GM18508 (cell line): ENCODE measurements around the gene KIF18A.
"Not testable (repeated sequence)": the region's sequence is repeated elsewhere in the genome, so short reads cannot be mapped to it uniquely, and the experiment has no call there.

Experiments
- ATAC-seq: cut with Tn5 transposase; IDR thresholded peaks from one replicate; pipeline ENCODE4 v1.9.1; 2021; ENCODE audit warnings: moderate number of reproducible peaks; ENCODE audit not compliant: insufficient read depth, unreplicated experiment

The KIF18A gene

DNA sequence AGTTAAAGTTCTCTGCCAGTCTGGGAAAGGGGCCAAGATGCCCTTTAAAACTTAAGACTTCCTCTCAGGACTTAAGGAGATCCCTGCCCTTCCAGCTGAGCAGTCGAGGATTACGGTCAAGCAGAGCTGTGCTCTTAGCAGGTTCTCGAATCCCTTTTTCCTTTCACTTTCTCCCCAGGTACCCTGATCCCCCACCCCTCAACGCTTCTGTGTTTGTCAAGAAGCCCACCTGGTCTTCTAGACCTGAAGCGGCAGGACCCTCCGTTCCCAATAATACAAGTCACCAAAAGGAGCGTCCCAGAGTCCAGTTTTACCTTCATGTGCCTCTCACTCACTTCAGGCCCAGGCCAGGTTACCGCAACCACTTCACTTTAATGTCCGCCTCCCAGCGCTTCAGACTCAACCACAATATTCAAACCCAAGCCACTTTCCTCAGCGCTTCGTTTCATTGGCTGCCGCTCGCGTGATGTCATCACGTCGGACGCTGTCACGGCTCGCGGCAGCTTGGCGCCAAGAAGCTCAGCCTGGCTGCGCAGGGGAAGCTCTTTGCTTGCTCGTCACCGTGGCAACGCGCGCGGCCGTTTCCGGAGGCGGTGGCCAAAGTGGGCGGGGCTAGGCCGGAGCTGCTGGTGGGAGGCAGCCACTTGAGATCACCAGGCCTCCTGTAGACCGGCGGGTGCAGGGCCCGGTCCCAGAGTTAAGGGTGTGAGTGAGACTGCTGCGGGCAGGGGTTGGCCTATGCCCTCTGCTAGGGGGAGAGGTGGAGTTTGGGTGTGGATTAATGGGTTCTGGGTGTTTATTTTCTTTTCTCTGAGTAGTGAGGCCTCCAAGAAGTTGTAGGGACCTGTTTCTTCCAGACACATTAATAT, at the start of gene KIF18A, which contains the start of gene METTL15:
TSS of gene KIF18A (minus strand) at position 407 of the 869 bp plus-strand sequence. CDS start 10,209 bp downstream, outside the sequence.
TSS of gene METTL15 (plus strand) at position 639 of the 869 bp plus-strand sequence. CDS start 4,947 bp downstream, outside the sequence.
- ATAC-seq, result peak; percentile 92

DNA sequence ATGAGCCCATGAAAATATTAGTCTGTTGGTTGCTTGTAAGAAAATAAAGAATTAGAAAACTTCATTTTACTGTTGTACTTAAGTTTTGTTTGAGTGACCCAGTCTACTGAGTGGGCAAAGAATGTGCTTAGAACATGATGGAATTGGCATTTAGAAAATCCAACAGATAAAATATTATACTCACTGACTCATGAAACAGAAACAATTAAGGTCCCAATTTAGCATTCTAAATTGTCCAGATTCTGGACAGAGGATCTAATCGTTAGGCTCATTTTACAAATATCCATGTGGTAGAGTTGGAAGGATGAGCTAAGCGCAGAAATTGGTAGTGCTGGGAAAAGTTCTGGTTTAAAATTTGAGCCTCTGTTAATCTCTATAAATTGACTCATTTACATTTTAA, 45.6 kb upstream of the KIF18A start:
- ATAC-seq, result no peak

DNA sequence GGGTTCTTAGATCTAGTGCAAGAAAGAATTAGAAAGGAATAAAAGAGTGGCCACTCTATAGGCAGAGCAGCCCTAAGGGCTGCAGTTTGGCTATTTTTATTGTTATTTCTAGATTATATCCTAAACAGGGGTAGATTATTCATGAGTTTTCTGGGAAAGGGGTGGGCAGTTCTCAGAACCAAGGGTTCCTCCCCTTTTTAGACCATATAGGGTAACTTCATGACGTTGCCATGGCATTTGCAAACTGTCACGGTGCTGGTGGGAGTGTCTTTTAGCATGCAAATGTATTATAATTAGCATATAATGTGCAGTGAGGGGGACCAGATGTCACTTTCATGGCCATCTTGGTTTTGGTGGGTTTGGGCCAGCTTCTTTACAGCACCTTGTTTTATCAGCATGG, 44.8 kb upstream of the KIF18A start:
- no peak for ATAC-seq

DNA sequence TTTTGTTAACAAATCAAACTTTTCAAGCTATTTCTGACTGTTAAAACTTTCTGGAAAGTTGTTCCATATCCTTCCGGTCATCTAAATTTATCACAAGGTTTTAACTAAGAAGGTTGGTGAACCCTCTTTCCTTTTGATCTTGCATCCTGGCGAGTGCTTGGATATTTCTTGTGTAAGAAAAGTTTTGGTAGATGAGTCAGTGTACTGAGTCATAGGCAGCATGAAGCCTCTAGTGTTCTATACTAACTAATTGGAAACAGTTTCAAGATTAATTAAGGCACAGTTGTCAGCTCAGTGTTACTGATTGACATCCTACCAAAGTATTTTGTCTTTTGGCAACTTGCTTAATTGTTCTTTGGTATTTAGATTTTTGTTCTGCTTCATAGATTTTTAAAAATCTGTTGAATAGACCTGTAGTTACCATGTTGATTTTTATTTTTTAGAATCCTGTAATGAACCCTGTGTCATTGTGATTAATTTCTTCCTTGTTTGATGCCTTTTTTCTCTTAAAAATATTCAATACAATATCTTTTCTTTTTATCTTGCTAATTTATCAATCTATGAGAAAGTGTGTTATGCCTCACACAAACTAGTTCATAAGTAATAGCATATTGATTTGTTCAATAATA, 38.3 kb upstream of the KIF18A start:
- no peak for ATAC-seq

DNA sequence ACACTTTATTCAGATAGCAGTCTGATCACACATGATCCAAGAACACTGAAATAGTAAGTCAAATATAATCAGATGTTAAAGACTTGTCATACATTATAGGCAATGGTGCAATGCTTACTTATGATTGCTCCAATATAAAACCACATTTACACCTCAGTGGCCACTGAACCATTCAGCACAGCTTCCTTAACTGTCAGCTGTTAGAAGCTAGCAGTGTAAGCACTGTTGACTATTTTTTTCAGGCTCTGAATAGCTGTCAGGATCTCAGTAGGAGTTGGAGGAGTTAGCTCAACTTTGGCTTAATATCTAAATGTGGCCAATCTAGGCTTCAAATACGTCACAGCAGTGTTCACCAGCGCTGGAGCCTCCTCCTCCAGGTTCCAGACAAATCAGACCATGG, 36.9 kb upstream of the KIF18A start:
- ATAC-seq, result no peak

DNA sequence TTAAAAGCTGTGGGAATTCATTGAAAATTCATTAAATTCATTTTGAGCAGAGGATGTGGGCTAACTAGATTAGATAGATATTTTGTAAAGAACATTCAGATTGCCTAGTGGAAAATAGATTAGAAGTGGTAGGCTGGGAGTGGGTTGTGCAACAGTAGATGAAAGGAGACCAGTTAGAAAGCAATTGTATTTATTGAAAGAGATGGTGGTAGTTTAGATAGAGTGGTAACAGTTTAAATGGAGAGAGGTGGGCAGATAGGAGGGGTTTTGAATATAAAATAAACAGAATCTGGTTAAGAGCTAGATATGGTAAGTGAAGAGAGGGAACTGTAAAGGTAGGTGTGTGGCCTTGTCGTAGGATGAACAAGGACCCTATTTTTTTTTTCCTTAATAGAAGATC, 34.8 kb upstream of the KIF18A start:
- ATAC-seq, result no peak

DNA sequence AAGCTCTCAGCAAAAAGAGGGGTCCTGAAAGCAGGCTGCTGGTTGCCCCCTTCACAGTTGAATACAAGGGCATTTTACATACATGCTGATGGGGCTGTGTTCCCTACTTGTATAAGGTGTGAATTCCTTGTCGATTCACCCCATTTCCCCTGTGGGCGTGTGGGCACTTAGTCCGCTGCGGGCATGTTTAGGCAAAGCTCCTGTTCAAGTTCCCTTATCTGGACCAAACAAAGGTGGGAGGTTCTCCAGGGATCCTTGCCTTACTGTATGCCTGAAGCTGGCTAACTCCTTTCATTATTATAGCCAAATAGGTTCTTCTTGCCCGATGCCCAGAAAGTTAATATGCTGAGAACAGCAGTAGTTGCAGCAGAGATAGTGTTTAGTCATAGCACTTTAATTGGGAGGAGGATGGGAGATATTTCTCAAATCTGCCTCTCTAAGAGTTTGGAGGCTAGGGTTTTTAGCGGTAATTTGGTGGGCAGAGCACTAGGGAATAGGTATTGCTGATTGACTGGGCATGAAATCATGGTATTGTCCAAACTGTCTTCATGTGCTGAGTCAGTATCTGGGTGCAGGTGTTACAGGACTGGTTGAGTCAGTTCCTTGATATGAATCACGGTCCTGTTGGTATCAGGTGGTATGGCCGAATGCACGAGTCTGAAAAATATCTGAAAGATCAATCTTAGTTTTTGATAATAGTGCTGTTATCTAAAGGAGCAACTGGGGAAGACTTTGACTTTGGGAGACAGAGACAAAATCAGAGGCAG, 32.9 kb upstream of the KIF18A start:
- ATAC-seq, result no peak

DNA sequence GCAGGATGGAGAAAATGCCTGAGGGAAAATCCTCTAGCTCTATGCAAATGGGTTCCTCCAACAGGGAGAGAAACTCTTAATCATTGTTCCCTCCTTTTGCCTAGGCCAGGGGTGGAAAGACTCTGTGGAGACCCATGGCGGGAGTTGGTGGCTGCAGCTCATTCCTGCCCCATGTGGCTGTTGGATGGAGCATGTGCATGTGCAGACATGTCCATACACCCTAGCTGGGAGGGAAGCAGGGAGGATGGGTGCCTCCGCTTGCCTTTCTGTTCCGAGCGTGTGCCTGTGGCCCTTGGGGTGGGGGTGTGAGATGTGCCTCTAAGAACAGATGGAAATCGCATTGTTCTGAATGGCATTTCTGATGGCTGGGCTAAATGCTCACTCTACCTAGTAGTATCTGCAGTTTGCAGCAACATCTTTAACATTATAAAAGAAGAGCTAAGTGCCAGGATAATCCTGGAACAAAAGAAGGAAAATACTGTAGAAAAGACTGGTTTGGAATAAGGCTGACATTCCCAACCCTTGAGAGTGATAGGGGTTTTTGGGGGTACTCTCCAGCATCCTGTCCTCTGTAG, 32.0 kb upstream of the KIF18A start:
- no peak for ATAC-seq

DNA sequence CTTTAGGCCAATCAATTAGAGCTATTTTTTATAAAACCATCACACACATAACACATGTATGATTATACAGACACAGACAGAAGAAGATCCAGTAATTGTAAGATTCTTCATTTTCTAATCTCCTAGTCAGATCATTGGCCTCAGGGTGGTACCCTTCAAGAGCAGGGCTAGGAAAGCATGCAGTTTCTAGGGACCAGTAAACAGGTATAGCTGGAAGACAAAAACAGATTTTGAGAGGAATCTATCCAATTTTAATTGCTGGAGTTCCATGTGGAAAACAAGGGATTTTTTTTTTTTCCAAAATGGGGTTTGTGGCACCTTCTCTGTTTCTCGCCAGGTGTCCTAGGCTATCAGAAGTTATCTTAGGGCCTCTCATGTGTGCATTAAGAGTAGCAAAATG, 29.9 kb upstream of the KIF18A start:
- ATAC-seq, result no peak

DNA sequence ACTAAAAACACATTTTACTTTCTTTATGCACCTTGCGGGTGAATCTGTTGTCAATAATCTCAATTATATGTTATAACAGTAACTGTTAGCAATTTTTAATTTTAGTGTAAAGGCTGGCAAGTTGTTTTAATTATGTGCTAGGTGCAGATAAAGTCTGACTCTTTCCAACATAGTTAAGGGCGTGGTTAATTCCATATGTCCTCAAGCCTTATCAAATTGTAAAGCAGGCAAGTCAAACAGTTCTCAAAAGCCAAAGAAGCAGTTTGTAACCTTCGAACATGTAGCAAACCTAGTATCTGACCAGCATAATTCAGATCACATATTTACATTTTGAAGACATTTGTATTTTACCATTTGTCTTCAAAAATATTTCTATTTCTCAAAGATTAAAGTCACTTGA, 29.4 kb upstream of the KIF18A start:
- no peak for ATAC-seq

DNA sequence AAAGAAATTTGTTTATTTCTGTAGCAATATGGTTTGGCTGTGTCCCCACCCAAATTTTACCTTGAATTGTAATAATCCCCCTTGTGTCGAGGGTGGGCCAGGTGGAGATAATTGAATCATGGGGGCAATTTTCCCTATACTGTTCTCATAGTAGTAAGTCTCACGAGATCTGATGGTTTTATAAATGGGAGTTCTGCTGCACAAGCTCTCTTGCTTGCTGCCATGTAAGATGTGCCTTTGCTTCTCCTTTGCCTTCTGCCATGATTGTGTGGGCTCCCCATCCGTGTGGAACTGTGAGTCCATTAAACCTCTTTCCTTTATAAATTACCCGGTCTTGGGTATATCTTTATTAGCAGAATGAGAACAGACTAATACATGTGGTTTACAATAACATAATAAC, 28.2 kb upstream of the KIF18A start:
- not testable (repeated sequence) for ATAC-seq

DNA sequence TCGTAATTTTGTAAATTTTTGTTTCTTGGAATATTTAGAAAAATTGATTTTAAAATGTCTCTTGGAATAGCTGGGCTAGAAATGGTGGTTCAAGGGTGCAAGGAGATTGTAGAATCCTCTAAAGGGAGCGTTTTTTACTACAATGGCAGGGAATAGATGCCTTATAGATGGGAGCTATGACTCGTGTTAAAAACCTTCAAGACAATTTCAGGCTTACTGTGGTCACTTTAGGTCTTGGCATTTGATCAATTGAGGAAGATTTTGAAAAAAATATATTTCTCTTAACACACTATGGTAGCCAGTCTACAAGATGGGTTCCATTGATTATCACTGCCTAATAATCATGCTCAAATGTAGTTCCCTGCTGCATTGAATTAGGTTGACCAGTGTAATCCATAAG, 25.2 kb upstream of the KIF18A start:
- ATAC-seq, result no peak

DNA sequence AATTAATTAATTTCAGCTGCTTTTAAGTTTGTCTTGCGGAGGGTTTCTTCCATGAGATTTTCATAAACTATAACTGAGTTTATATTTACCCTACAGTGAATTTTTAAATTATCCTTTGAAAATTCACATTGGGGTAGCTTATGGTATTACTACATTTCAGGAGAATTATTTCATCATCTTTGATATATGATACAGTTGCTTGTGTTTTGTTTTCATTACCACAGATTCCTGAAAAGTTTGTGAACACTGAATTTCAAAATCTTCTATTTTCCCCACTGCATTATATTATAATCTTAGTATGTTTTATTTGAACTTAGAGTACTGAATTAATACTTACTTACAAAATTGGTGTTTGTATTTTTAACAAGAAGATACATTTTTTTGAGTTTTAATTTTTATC, 24.6 kb upstream of the KIF18A start:
- no peak for ATAC-seq

DNA sequence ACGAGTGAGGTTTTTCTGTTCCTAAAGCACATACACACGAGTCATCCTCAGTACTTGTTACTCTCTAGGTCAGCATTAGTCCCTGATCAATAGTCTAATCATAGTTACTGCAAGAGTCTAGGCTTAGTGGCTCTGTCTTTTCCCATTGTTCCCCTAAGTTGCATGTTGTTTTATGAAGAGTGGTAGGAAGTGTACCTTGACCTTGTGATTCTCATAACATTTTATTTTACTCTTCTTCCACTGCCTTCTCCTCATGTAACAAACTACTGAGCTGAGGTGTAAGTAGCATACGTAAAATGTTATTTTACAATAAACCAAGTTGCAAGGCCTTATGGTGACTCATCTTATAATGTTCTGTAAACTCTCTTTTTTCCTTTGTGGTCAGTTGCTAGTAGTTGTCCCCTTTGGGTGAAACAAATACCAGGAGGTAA, 15.2 kb upstream of the KIF18A start:
- no peak for ATAC-seq

DNA sequence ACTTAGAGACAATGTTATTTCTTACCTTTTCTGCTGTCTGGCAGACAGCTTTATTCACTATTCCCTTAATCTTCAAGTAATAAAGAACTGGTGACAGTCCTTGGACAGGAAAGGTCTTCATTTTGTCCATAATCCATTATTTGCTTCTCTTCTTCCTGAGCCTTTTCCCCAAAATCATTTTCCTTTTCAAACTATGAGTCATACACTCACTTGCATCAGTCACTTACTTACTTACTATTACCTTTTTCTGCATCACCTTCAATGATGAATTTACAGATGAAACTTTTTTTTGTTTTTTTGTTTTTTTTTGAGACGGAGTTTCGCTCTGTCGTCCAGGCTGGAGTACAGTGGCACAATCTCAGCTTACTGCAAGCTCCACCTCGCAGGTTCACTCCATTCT, 9.8 kb upstream of the KIF18A start:
- no peak for ATAC-seq

DNA sequence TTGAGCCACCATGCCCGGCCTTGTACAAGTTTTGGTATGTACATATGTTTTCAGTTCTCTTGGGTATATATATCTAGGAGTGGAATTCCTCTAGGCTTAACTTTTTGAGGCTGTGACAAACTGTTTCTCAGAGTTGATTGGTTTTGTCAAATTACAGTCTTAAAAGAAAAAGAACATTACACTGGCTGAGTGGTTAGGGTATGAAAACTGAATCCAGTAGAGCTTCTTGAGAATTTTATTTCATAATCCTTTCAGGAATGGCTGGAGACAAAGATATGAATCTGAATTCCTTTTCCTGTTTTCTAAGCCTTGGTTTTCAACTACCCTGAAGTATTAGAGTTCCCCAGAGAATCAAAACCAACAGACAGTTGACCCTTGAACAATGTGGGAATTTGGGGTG, 6.8 kb upstream of the KIF18A start:
- no peak for ATAC-seq

DNA sequence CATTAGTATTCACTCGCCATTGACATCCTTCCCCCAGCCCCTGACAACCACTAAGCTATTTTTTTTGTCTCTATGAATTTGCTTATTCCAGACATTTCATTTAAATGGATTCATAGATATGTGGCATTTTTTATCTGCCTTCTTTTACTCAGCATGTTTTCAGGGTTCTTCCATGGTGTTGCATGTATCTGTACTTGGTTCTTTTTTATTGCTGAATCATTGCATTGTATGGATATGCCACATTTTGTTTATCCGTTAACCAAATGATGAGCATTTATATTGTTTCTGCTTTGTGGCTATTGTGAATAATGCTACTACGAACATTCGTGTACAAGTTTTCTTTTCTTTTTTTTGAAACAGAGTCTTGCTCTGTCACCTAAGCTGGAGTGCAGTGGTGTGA, 6.2 kb upstream of the KIF18A start:
- ATAC-seq, result no peak

DNA sequence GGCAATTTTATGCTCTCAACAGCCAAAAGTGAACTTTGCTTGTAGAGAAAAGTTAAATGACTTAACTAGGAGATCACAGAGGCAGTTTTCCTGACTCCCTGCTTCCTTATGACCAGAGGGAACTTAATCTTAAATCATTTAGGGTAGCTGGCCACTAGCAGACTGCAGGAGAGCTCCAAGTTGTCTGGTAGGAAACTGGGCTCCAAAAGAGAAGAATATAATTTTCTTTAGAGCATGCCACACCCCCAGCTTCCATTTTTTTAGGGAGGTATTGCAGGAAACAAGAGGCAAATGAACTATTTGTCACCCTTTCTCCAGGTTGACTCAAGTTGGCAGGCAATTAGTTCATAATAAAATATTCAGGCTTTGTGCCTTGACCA, 2.9 kb upstream of the KIF18A start:
- ATAC-seq, result no peak

DNA sequence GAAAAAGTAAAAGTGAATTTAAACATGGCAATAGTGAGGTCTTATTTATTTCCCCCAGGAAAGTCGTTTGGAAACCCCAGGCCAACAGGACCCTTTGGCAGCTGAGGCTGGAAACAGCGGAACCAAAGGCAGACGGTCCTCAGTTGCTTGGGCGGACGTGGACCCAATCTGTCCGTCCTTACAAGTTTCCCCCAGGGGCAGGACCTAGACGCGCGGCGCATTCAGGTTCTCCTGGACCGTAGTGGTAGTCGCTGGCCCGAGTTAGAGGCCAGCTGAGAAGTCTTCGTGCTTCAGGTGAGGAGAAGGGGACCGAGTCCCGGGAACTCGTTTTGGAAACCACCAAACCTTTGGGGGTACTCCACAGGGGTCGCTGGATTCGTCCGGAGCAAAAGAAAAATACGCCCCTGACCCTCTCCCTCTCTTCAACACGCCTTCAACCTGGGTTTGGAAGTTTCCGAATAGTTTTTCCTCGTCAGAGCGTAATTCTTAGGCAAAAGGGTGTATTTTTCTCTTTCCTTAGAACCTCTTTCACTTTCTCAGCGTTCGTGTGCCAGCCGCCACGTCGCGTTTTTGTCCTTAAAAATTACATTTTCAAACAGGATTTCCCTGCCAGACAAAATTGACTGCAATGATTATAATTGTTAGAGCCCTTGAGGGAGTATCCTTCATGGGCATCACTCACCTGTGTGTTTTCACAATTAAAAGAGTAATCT, 2.3 kb upstream of the KIF18A start:
- ATAC-seq, result peak; percentile 24

DNA sequence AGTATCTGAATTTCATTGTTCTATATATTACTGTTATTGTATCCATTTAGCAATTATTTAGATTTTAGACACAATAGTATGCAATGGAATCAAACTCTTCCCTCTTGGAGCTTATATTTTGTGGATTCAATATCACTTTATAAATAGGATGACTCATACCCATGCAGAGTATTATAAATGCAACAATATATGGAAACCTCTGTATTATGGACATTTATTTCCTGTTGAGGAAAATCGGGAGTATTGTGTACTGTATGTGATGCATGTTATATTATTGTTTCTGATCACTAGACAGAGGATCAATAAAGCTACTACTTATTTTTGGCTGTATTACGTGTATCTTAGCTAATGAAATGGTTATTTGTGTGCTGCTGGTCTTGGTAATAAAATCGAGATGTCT, 1.0 kb upstream of the KIF18A start:
- no peak for ATAC-seq
